ENCODE results near the gene FRMD8. TPM values are rescaled to one million over a fixed set of nuclear protein-coding genes. Genes with fewer than 3 reads are reported as not detected.

Gene FRMD8
- total and polyA plus RNA-seq, 9 of the 15 experiments (the other 6 are each of a cell fraction or from before 2014, with no cell fraction given): 4.5 to 54.5 (median 15.8) TPM

DNA sequence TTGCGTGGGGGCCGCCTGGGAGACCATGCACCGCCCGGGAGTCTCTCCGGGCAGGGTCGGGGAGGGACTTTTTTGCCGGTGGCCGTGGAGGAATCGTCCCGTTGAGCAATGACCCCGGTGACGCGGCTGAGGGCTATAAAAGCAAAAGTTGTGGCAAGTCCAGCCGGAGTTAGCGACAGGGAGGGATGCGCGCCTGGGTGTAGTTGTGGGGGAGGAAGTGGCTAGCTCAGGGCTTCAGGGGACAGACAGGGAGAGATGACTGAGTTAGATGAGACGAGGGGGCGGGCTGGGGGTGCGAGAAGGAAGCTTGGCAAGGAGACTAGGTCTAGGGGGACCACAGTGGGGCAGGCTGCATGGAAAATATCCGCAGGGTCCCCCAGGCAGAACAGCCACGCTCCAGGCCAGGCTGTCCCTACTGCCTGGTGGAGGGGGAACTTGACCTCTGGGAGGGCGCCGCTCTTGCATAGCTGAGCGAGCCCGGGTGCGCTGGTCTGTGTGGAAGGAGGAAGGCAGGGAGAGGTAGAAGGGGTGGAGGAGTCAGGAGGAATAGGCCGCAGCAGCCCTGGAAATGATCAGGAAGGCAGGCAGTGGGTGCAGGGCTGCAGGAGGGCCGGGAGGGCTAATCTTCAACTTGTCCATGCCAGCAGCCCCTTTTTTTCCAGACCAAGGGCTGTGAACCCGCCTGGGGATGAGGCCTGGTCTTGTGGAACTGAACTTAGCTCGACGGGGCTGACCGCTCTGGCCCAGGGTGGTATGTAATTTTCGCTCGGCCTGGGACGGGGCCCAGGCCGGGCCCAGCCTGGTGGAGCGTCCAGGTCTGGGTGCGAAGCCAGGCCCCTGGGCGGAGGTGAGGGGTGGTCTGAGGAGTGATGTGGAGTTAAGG, 36.4 kb downstream of the FRMD8 start, which contains the start of gene NEAT1 (continued):
- TF ChIP-seq, protein P1, sequence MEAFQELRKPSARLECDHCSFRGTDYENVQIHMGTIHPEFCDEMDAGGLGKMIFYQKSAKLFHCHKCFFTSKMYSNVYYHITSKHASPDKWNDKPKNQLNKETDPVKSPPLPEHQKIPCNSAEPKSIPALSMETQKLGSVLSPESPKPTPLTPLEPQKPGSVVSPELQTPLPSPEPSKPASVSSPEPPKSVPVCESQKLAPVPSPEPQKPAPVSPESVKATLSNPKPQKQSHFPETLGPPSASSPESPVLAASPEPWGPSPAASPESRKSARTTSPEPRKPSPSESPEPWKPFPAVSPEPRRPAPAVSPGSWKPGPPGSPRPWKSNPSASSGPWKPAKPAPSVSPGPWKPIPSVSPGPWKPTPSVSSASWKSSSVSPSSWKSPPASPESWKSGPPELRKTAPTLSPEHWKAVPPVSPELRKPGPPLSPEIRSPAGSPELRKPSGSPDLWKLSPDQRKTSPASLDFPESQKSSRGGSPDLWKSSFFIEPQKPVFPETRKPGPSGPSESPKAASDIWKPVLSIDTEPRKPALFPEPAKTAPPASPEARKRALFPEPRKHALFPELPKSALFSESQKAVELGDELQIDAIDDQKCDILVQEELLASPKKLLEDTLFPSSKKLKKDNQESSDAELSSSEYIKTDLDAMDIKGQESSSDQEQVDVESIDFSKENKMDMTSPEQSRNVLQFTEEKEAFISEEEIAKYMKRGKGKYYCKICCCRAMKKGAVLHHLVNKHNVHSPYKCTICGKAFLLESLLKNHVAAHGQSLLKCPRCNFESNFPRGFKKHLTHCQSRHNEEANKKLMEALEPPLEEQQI (IDR thresholded peaks at IDR 0.05): no peak
- TF ChIP-seq TGIF2 (CRISPR knock-in tag; IDR thresholded peaks at IDR 0.05): peak; percentile 95
- TF ChIP-seq FOXO4 (CRISPR knock-in tag; IDR thresholded peaks at IDR 0.05): peak; percentile 100
- TF ChIP-seq MAZ (CRISPR knock-in tag; conservative IDR thresholded peaks at IDR 0.05 in 1 of 2, IDR thresholded peaks at IDR 0.05 in 1 of 2): peak; percentile 22 to 100; a peak in 3 of 4 replicates
- peak in 1 of 2 experiments; percentile 90 for TF ChIP-seq RAD21 (CRISPR knock-in tag; conservative IDR thresholded peaks at IDR 0.05 in 1 of 2, IDR thresholded peaks at IDR 0.05 in 1 of 2)
- no peak for TF ChIP-seq MCM7 (IDR thresholded peaks at IDR 0.05)
- peak; percentile 100 for TF ChIP-seq ZNF41 (CRISPR knock-in tag; conservative IDR thresholded peaks at IDR 0.05)
- no peak for TF ChIP-seq TBP (optimal IDR thresholded peaks at IDR 0.05; ENCODE audit: low read depth, low read length)
- peak; percentile 97 for TF ChIP-seq E2F3 (CRISPR knock-in tag; IDR thresholded peaks at IDR 0.05)
- TF ChIP-seq HDGF (IDR thresholded peaks at IDR 0.05): no peak
- TF ChIP-seq GMEB1 (CRISPR knock-in tag; IDR thresholded peaks at IDR 0.05): peak; percentile 28; the same call in 1 of the 2 replicates
- peak; percentile 100 for TF ChIP-seq GTF2A2 (tag; IDR thresholded peaks at IDR 0.05)
- TF ChIP-seq ZNF280A (IDR thresholded peaks at IDR 0.05; ENCODE audit: low read depth, partially characterized antibody): no peak
- TF ChIP-seq, protein P2, sequence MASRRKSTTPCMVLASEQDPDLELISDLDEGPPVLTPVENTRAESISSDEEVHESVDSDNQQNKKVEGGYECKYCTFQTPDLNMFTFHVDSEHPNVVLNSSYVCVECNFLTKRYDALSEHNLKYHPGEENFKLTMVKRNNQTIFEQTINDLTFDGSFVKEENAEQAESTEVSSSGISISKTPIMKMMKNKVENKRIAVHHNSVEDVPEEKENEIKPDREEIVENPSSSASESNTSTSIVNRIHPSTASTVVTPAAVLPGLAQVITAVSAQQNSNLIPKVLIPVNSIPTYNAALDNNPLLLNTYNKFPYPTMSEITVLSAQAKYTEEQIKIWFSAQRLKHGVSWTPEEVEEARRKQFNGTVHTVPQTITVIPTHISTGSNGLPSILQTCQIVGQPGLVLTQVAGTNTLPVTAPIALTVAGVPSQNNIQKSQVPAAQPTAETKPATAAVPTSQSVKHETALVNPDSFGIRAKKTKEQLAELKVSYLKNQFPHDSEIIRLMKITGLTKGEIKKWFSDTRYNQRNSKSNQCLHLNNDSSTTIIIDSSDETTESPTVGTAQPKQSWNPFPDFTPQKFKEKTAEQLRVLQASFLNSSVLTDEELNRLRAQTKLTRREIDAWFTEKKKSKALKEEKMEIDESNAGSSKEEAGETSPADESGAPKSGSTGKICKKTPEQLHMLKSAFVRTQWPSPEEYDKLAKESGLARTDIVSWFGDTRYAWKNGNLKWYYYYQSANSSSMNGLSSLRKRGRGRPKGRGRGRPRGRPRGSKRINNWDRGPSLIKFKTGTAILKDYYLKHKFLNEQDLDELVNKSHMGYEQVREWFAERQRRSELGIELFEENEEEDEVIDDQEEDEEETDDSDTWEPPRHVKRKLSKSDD (conservative IDR thresholded peaks at IDR 0.05; ENCODE audit: low read length): peak; percentile 67; the same call in 1 of the 2 replicates
- peak; percentile 40; the same call in 1 of the 2 replicates for TF ChIP-seq NR1H2 (CRISPR knock-in tag; IDR thresholded peaks at IDR 0.05)
- no peak for TF ChIP-seq CCAR2 (IDR thresholded peaks at IDR 0.05; ENCODE audit: low read depth, low read length)
- peak; percentile 66 for TF ChIP-seq ZNF239 (CRISPR knock-in tag; IDR thresholded peaks at IDR 0.05)

Measured in K562 (cell line).